HepG2 (cell line): ENCODE results near the gene NRSN2. TPM values are rescaled to one million over a fixed set of nuclear protein-coding genes. Genes with fewer than 3 reads are reported as not detected.

Experiments
- BORCS8-MEF2B ChIP-seq: sonication (generic); formaldehyde crosslinking; IDR thresholded peaks from 2 replicates; pipeline ENCODE4 v1.8.0; 2022; ENCODE audit warnings: mild to moderate bottlenecking, missing genetic modification reagents
- ERF ChIP-seq: IDR thresholded peaks from 2 replicates; pipeline ENCODE4 v1.6.1; 2018; ENCODE audit warnings: missing biosample characterization, missing genetic modification reagents
- FOXC1 ChIP-seq: sonication (generic); formaldehyde crosslinking; IDR thresholded peaks from 2 replicates; pipeline ENCODE4 v1.8.0; 2022; ENCODE audit warnings: mild to moderate bottlenecking, missing genetic modification reagents, borderline replicate concordance
- GABPA ChIP-seq, 2 experiments: IDR thresholded peaks; 2 replicates each; pipeline ENCODE4 v1.6.1; 2011 to 2016; ENCODE audit warnings: low read depth in 2 of 2, low read length in 1 of 2, missing biosample characterization in 1 of 2, missing genetic modification characterization in 1 of 2
- JUND ChIP-seq: sonication (generic); formaldehyde crosslinking; IDR thresholded peaks from 2 replicates; pipeline ENCODE4 v1.8.0; 2022; ENCODE audit warnings: mild to moderate bottlenecking, missing genetic modification reagents
- THRA ChIP-seq: sonication (generic); formaldehyde crosslinking; IDR thresholded peaks from 2 replicates; pipeline ENCODE4 v1.4.0; 2020; ENCODE audit warnings: missing genetic modification reagents, borderline replicate concordance
- ZFY ChIP-seq: sonication (generic); formaldehyde crosslinking; IDR thresholded peaks from 2 replicates; pipeline ENCODE4 v1.4.0; 2020; ENCODE audit warnings: missing genetic modification reagents
- ZMAT3 ChIP-seq: sonication (generic); formaldehyde crosslinking; conservative IDR thresholded peaks from 2 replicates; pipeline ENCODE4 v1.7.0; 2021; ENCODE audit warnings: missing genetic modification reagents
- ZNF263 ChIP-seq: sonication (generic); formaldehyde crosslinking; IDR thresholded peaks from 2 replicates; pipeline ENCODE4 v1.4.0; 2020; ENCODE audit warnings: missing genetic modification reagents
- ZNF3 ChIP-seq: IDR thresholded peaks from 2 replicates; pipeline ENCODE4 v1.7.0; 2017; ENCODE audit warnings: inconsistent platforms
- ZNF354B ChIP-seq: sonication (generic); formaldehyde crosslinking; IDR thresholded peaks from 2 replicates; pipeline ENCODE4 v1.8.0; 2022; ENCODE audit warnings: mild to moderate bottlenecking, missing genetic modification reagents
- ZNF382 ChIP-seq: sonication (generic); formaldehyde crosslinking; IDR thresholded peaks from 2 replicates; pipeline ENCODE4 v1.5.0; 2020; ENCODE audit warnings: missing genetic modification reagents, mild to moderate bottlenecking, borderline replicate concordance
- ZNF550 ChIP-seq: sonication (generic); formaldehyde crosslinking; IDR thresholded peaks from 2 replicates; pipeline ENCODE4 v1.4.0; 2020; ENCODE audit warnings: mild to moderate bottlenecking, missing genetic modification reagents, borderline replicate concordance
- ZNF710 ChIP-seq: sonication (generic); formaldehyde crosslinking; IDR thresholded peaks from 2 replicates; pipeline ENCODE4 v1.5.0; 2020; ENCODE audit warnings: mild to moderate bottlenecking, missing genetic modification reagents, borderline replicate concordance
- ZNF75D ChIP-seq: sonication (generic); formaldehyde crosslinking; IDR thresholded peaks from 2 replicates; pipeline ENCODE4 v1.8.1; 2023; ENCODE audit warnings: missing genetic modification reagents, mild to moderate bottlenecking, borderline replicate concordance
- ZNF891 ChIP-seq: sonication (generic); formaldehyde crosslinking; IDR thresholded peaks from 2 replicates; pipeline ENCODE4 v1.5.0; 2020; ENCODE audit warnings: mild to moderate bottlenecking, missing genetic modification reagents
- polyA plus RNA-seq, 8 experiments: library from polyadenylated mRNA; depleted of rRNA in 3 of 8; stranded (reverse) in 7 of 8; unstranded in 1 of 8; fragments of >200 nt; fragmentation: Illumina TruSeq in 4 of 8; extraction: Trizol in 4 of 8; gene quantifications; 2 replicates each; pipeline versions ENCODE4 v1.2.1 to v1.2.3, GENCODE V29; 2011 to 2016; ENCODE audit warnings: low read depth in 4 of 8, missing spikeins in 1 of 8, mixed read lengths in 1 of 8; ENCODE audit not compliant: insufficient read depth in 1 of 8
- total RNA-seq, 5 experiments: library from RNA; depleted of rRNA; stranded (reverse); fragments of >200 nt; fragmentation: Illumina TruSeq; extraction: Trizol; gene quantifications; 2 replicates each; pipeline ENCODE4 v1.2.3, GENCODE V29; 2016; ENCODE audit warnings: low read depth in 1 of 5
- TF ChIP-seq, protein P1 (sequence below): IDR thresholded peaks from 2 replicates; pipeline ENCODE4 v1.6.1; 2016; ENCODE audit warnings: control low read depth
- TF ChIP-seq, protein P2 (sequence below): sonication (generic); formaldehyde crosslinking; IDR thresholded peaks from 2 replicates; pipeline ENCODE4 v1.5.0; 2020; ENCODE audit warnings: mild to moderate bottlenecking, missing genetic modification reagents
- TF ChIP-seq, protein P3 (sequence below): sonication (generic); formaldehyde crosslinking; IDR thresholded peaks from 2 replicates; pipeline ENCODE4 v1.5.0; 2020; ENCODE audit warnings: missing genetic modification reagents
- TF ChIP-seq, protein P4 (sequence below): sonication (generic); formaldehyde crosslinking; IDR thresholded peaks from 2 replicates; pipeline ENCODE4 v1.4.0; 2020; ENCODE audit warnings: missing genetic modification reagents

Gene NRSN2
- total and polyA plus RNA-seq, 2 of the 13 experiments (the other 11 are each of a cell fraction or from before 2014, with no cell fraction given): 32.3 to 49.4 TPM

DNA sequence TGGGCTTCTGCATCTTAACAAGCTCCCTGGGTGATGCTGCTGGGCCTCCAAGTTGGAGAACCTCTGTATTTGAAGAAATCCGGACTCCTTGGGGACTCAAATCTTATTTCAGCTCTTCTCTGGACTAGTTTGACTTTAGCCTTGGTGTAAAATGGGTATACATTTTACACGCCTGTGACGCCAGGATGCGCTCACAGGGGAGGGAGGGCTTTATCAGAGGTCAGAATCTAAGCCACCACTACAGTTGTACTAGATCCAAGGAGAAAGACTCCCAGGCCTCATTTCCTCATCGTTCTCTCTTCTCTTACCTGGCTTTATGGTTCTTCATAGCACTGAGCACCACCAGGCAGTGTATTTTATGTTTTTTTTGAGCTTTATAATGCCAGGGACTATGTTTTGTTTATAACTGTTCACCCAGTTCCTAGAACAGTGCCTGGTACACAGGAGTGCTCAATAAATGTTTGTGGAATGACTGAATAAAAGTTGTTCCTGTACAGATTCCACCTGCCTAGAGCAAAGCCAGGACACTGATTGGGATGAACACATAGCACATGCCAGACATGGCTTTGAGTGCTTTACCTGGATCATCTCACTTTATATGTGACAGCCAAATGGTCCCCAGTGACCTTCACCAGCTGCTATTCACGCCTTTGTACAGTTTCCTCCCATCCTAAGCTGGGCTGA is 56.1 kb downstream of the NRSN2 start (continued):
- TF ChIP-seq ZNF710 (CRISPR knock-in tag): no peak
- no peak for TF ChIP-seq JUND (CRISPR knock-in tag)
- no peak for TF ChIP-seq FOXC1 (CRISPR knock-in tag)
- no peak for TF ChIP-seq ZNF382
- TF ChIP-seq, protein P1, sequence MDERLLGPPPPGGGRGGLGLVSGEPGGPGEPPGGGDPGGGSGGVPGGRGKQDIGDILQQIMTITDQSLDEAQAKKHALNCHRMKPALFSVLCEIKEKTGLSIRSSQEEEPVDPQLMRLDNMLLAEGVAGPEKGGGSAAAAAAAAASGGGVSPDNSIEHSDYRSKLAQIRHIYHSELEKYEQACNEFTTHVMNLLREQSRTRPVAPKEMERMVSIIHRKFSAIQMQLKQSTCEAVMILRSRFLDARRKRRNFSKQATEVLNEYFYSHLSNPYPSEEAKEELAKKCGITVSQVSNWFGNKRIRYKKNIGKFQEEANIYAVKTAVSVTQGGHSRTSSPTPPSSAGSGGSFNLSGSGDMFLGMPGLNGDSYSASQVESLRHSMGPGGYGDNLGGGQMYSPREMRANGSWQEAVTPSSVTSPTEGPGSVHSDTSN (CRISPR knock-in tag): no peak
- no peak for TF ChIP-seq ZNF550 (CRISPR knock-in tag)
- TF ChIP-seq ZNF263 (CRISPR knock-in tag): no peak
- peak; percentile 90 for TF ChIP-seq ZNF3
- TF ChIP-seq ZNF354B (CRISPR knock-in tag): no peak; the same call in 1 of the 2 replicates
- TF ChIP-seq ERF: 0 out of 2 replicates have a peak, but pooled peaks have one; percentile 11
- TF ChIP-seq ZMAT3 (CRISPR knock-in tag): 0 out of 2 replicates have a peak, but pooled peaks have one; percentile 20
- TF ChIP-seq ZFY (CRISPR knock-in tag): 0 out of 2 replicates have a peak, but pooled peaks have one; percentile 3
- TF ChIP-seq, protein P2, sequence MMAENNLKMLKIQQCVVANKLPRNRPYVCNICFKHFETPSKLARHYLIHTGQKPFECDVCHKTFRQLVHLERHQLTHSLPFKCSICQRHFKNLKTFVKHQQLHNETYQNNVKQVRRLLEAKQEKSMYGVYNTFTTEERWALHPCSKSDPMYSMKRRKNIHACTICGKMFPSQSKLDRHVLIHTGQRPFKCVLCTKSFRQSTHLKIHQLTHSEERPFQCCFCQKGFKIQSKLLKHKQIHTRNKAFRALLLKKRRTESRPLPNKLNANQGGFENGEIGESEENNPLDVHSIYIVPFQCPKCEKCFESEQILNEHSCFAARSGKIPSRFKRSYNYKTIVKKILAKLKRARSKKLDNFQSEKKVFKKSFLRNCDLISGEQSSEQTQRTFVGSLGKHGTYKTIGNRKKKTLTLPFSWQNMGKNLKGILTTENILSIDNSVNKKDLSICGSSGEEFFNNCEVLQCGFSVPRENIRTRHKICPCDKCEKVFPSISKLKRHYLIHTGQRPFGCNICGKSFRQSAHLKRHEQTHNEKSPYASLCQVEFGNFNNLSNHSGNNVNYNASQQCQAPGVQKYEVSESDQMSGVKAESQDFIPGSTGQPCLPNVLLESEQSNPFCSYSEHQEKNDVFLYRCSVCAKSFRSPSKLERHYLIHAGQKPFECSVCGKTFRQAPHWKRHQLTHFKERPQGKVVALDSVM (CRISPR knock-in tag): peak; percentile 3
- TF ChIP-seq GABPA (IDR thresholded peaks at IDR 0.05; ENCODE audit: low read depth, low read length): no peak
- no peak for TF ChIP-seq GABPA (CRISPR knock-in tag; IDR thresholded peaks at IDR 0.05; ENCODE audit: low read depth)
- TF ChIP-seq ZNF75D: no peak
- TF ChIP-seq, protein P3, sequence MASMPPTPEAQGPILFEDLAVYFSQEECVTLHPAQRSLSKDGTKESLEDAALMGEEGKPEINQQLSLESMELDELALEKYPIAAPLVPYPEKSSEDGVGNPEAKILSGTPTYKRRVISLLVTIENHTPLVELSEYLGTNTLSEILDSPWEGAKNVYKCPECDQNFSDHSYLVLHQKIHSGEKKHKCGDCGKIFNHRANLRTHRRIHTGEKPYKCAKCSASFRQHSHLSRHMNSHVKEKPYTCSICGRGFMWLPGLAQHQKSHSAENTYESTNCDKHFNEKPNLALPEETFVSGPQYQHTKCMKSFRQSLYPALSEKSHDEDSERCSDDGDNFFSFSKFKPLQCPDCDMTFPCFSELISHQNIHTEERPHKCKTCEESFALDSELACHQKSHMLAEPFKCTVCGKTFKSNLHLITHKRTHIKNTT (CRISPR knock-in tag): no peak
- 0 out of 2 replicates have a peak, but pooled peaks have one; percentile 8 for TF ChIP-seq BORCS8-MEF2B
- no peak for TF ChIP-seq ZNF891 (CRISPR knock-in tag)
- TF ChIP-seq THRA: no peak
- TF ChIP-seq, protein P4, sequence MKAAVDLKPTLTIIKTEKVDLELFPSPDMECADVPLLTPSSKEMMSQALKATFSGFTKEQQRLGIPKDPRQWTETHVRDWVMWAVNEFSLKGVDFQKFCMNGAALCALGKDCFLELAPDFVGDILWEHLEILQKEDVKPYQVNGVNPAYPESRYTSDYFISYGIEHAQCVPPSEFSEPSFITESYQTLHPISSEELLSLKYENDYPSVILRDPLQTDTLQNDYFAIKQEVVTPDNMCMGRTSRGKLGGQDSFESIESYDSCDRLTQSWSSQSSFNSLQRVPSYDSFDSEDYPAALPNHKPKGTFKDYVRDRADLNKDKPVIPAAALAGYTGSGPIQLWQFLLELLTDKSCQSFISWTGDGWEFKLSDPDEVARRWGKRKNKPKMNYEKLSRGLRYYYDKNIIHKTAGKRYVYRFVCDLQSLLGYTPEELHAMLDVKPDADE (CRISPR knock-in tag): no peak
